GM12878 (cell line): ENCODE measurements around the gene KRT33A.

Experiments
- ATF7 ChIP-seq: fragments of 450-650 bp; IDR thresholded peaks from 2 replicates; pipeline ENCODE4 v1.6.1; 2016; ENCODE audit warnings: low read depth, mild to moderate bottlenecking
- CTCF ChIP-seq, 3 experiments: IDR thresholded peaks in 2 of 3; conservative IDR thresholded peaks in 1 of 3; 2 replicates each; pipeline ENCODE4 v1.5.1; 2011; ENCODE audit warnings: low read depth in 3 of 3, low read length in 3 of 3, mild to moderate bottlenecking in 3 of 3, control low read depth in 2 of 3, moderate library complexity in 2 of 3, inconsistent platforms in 1 of 3, mixed read lengths in 1 of 3; ENCODE audit not compliant: control insufficient read depth in 2 of 3, insufficient read depth in 1 of 3; ENCODE audit errors: extremely low read depth in 1 of 3
- ELK1 ChIP-seq: IDR thresholded peaks from 2 replicates; pipeline ENCODE4 v1.6.1; 2012; ENCODE audit warnings: low read depth, low read length, improper control_type of control experiment
- REST ChIP-seq: IDR thresholded peaks from 2 replicates; pipeline ENCODE4 v1.6.1; 2012; ENCODE audit warnings: mild to moderate bottlenecking, low read depth, low read length
- SREBF2 ChIP-seq: IDR thresholded peaks from 2 replicates; pipeline ENCODE4 v1.6.1; 2012; ENCODE audit warnings: mild to moderate bottlenecking, low read length
- TAF1 ChIP-seq: IDR thresholded peaks from 2 replicates; pipeline ENCODE4 v1.6.1; 2011; ENCODE audit warnings: mild to moderate bottlenecking, low read depth, low read length, borderline replicate concordance
- USF2 ChIP-seq: IDR thresholded peaks from 2 replicates; pipeline ENCODE4 v1.6.1; 2011; ENCODE audit warnings: low read depth, low read length, improper control_type of control experiment, borderline replicate concordance

GRCh38 chr17:41383690-41384089, 33.1 kb upstream of the KRT33A start:
- TF ChIP-seq REST (no peak), TAF1 (no peak), CTCF (IDR thresholded peaks at IDR 0.05 in 2 of 3, conservative IDR thresholded peaks at IDR 0.05 in 1 of 3; ENCODE audit: control insufficient read depth in 2 of 3, extremely low read depth in 1 of 3, insufficient read depth in 1 of 3, low read depth in 3 of 3, low read length in 3 of 3) (no peak), SREBF2 (no peak), USF2 (no peak), ATF7 (no peak), ELK1 (no peak)
